PC-3 (cell line): Measurements from ENCODE around the gene PLIN3. TPM values are rescaled to one million over a fixed set of nuclear protein-coding genes. Genes with fewer than 3 reads are reported as not detected.
A peak's percentile ranks its signal among the peaks of the same experiment; 100 is the strongest.

Experiments used
- ATAC-seq: fragments of 200-7000 bp; cut with Tn5 transposase; 2 replicates; pipeline ENCODE4 v1.9.1; 2020; ENCODE audit warnings: mild to moderate bottlenecking, moderate library complexity
- BruUV-seq: library from RNA; stranded (reverse); fragments of 400-500 nt; replicated peaks from 2 replicates; lab custom pipeline; 2021; lab: Mats Ljungman, UMichigan
- CTCF ChIA-PET: fragments of 300-600 bp; sonication (Branson Sonifier 250); formaldehyde crosslinking; loops from one replicate; lab custom pipeline; 2022; ENCODE audit warnings: antibody characterized with exemption; lab: Charles Lee
- POLR2A ChIA-PET: fragments of 300-600 bp; sonication (Branson Sonifier 250); formaldehyde crosslinking; loops from one replicate; lab custom pipeline; 2022; ENCODE audit warnings: antibody characterized with exemption; ENCODE audit not compliant: unreplicated experiment; lab: Charles Lee
- DNase-seq: peaks from one replicate; pipeline ENCODE4 v3.0.0-alpha.2; 2015
- H2AFZ ChIP-seq: fragments of 300-600 bp; sonication (generic); 2 replicates; pipeline ENCODE4 v1.6.0; 2016; ENCODE audit warnings: antibody characterized with exemption, low read length
- H3F3A ChIP-seq: fragments of 300-600 bp; sonication (generic); one replicate; pipeline ENCODE4 v1.6.0; 2017; ENCODE audit warnings: antibody characterized with exemption, low read length, control low read depth, mild to moderate bottlenecking; ENCODE audit not compliant: unreplicated experiment
- H3K27ac ChIP-seq: fragments of 300-600 bp; sonication (generic); 2 replicates; pipeline ENCODE4 v1.5.1; 2016; ENCODE audit warnings: mild to moderate bottlenecking, low read length
- H3K27me3 ChIP-seq: fragments of 300-600 bp; sonication (generic); 2 replicates; pipeline ENCODE4 v1.6.1; 2016; ENCODE audit warnings: low read length, mixed read lengths
- H3K36me3 ChIP-seq: fragments of 300-600 bp; sonication (generic); 2 replicates; pipeline ENCODE4 v1.6.1; 2016; ENCODE audit warnings: low read depth, mixed run types, low read length, mixed read lengths
- H3K4me1 ChIP-seq: fragments of 300-600 bp; sonication (generic); 2 replicates; pipeline ENCODE4 v1.5.1; 2016; ENCODE audit warnings: low read length; ENCODE audit not compliant: insufficient read depth
- H3K4me2 ChIP-seq: fragments of 300-600 bp; sonication (generic); 2 replicates; pipeline ENCODE4 v1.6.0; 2016; ENCODE audit warnings: low read length
- H3K4me3 ChIP-seq: fragments of 300-600 bp; sonication (generic); 2 replicates; pipeline ENCODE4 v1.5.1; 2016; ENCODE audit warnings: mild to moderate bottlenecking, low read length, mixed read lengths
- H3K79me2 ChIP-seq: fragments of 300-600 bp; sonication (generic); 2 replicates; pipeline ENCODE4 v1.6.1; 2017; ENCODE audit warnings: low read length, mixed read lengths
- H3K9ac ChIP-seq: fragments of 300-600 bp; sonication (generic); 2 replicates; pipeline ENCODE4 v1.6.0; 2016; ENCODE audit warnings: mild to moderate bottlenecking, low read length
- H3K9me2 ChIP-seq: fragments of 300-600 bp; sonication (generic); replicated peaks from 2 replicates; pipeline ENCODE4 v1.6.1; 2016; ENCODE audit warnings: mixed run types, low read length, mixed read lengths
- H3K9me3 ChIP-seq: fragments of 300-600 bp; sonication (generic); 2 replicates; pipeline ENCODE4 v1.6.1; 2016; ENCODE audit warnings: low read length, mixed read lengths
- H4K20me1 ChIP-seq: fragments of 300-600 bp; sonication (generic); 2 replicates; pipeline ENCODE4 v1.6.1; 2016; ENCODE audit warnings: low read length, mixed read lengths
- CTCF ChIP-seq: fragments of 300-600 bp; sonication (generic); conservative IDR thresholded peaks from 2 replicates; pipeline ENCODE4 v1.5.1; 2017; ENCODE audit warnings: antibody characterized with exemption, low read depth, mild to moderate bottlenecking, low read length
- EZH2 ChIP-seq: fragments of 300-600 bp; sonication (generic); IDR thresholded peaks from one replicate; pipeline ENCODE4 v1.6.1; 2017; ENCODE audit warnings: antibody characterized with exemption, mild to moderate bottlenecking, low read length; ENCODE audit not compliant: unreplicated experiment
- EZH2phosphoT487 ChIP-seq: fragments of 300-600 bp; sonication (generic); IDR thresholded peaks from 2 replicates; pipeline ENCODE4 v1.6.1; 2018; ENCODE audit warnings: mild to moderate bottlenecking, antibody characterized with exemption, low read length, borderline replicate concordance
- intact Hi-C: fragments of 100-400 bp; cut with micrococcal nuclease; formaldehyde crosslinking; loops from 2 replicates; pipeline ENCODE4 v1.9.0; 2023
- total RNA-seq: library from RNA; depleted of rRNA; stranded (reverse); fragments of >200 nt; gene quantifications from 2 replicates; pipeline ENCODE4 v1.2.3, GENCODE V29; 2014

PLIN3 gene
- total RNA-seq, 1 experiment from 2014 or later: 136 TPM

- H3K27ac ChIP-seq: no peak overlapping the region
- ATAC-seq (no peak), DNase-seq (no peak)
- peak overlapping the region; percentile 57 for H3K4me2 ChIP-seq
- ChIA-PET POLR2A (no interaction called here), CTCF (no interaction called here)
- 0 out of 2 replicates have a peak overlapping the region, but pooled peaks have one; percentile 57 for H2AFZ ChIP-seq
- intact Hi-C loops: loop anchor here (5.0 kb wide), 1 partner anchor 157 kb away; no protein-coding TSS in a partner anchor
- no peaks in the 10 kb centered on the region for H3K9me2 ChIP-seq
- no peak overlapping the region for H3K9ac ChIP-seq
- H3K79me2 ChIP-seq: no peaks in the 10 kb centered on the region
- peaks cover 27% of the 10 kb centered on the region for H3K36me3 ChIP-seq
- H3K4me1 ChIP-seq: peaks cover 16% of the 10 kb centered on the region
- no peaks in the 10 kb centered on the region for H3K27me3 ChIP-seq
- TF ChIP-seq CTCF (no peak), EZH2phosphoT487 (no peak), EZH2 (no peak)
- no peaks in the 10 kb centered on the region for H4K20me1 ChIP-seq
- H3K4me3 ChIP-seq: 0 out of 2 replicates have a peak overlapping the region, but pooled peaks have one; percentile 21
- H3K9me3 ChIP-seq: no peaks in the 10 kb centered on the region
- BruUV-seq: no TSS peak
- H3F3A ChIP-seq: peaks cover 3% of the 10 kb centered on the region
Measured at GRCh38 chr19:4814625-4815425, 52.6 kb downstream of the PLIN3 start.

GRCh38 chr19:4811328-4812131, 55.9 kb downstream of the PLIN3 start:
- H3K4me2 ChIP-seq: no peak overlapping the region
- DNase-seq (peak; percentile 88), ATAC-seq (peak; percentile 23)
- no peak overlapping the region for H3K4me3 ChIP-seq
- intact Hi-C loops: loop anchor here (1.0 to 5.0 kb wide), 3 partner anchors 56 to 219 kb away; partner anchors contain the start of gene PLIN3
- ChIA-PET POLR2A (no interaction called here), CTCF (interaction anchor here (0.6 to 2.7 kb wide), 3 partner anchors 18 to 78 kb away, joined by 4 to 31 read pairs (median 7); no protein-coding TSS in a partner anchor)
- no TSS peak for BruUV-seq
- H3K27me3 ChIP-seq: no peaks in the 10 kb centered on the region
- peaks cover 16% of the 10 kb centered on the region for H3K4me1 ChIP-seq
- peaks cover 7% of the 10 kb centered on the region for H3K36me3 ChIP-seq
- H2AFZ ChIP-seq: no peak overlapping the region
- TF ChIP-seq CTCF (peak; percentile 96), EZH2 (no peak)
- H3K27ac ChIP-seq: peak overlapping the region; percentile 99
- peak overlapping the region; percentile 77 for H3K9ac ChIP-seq
- peaks cover 3% of the 10 kb centered on the region for H3F3A ChIP-seq
- H3K9me3 ChIP-seq: no peaks in the 10 kb centered on the region
- H3K79me2 ChIP-seq: no peaks in the 10 kb centered on the region
- H4K20me1 ChIP-seq: no peaks in the 10 kb centered on the region
- H3K9me2 ChIP-seq: no peaks in the 10 kb centered on the region
